Measurements from ENCODE around the gene COL10A1. TPM values are rescaled to one million over a fixed set of nuclear protein-coding genes. Genes with fewer than 3 reads are reported as not detected.

COL10A1 gene
- total RNA-seq, 4 donors from 2014 or later: not detected

GRCh38 chr6:116070616-116071389, 55.1 kb downstream of the COL10A1 start:
- TF ChIP-seq POLR2A (IDR thresholded peaks at IDR 0.05): no peak
- no peak for TF ChIP-seq CTCF (IDR thresholded peaks at IDR 0.05)
- intact Hi-C loops (cut with DNase I): no loop called here
- Histone ChIP-seq H3K4me3 (no peak overlapping the region), H3K27ac (no peak overlapping the region), H3K36me3 (no peaks in the 10 kb centered on the region), H3K27me3 (no peaks in the 10 kb centered on the region), H3K4me1 (peaks cover 0 to 8% (median 2%) of the 10 kb centered on the region in 3 donors), H3K9me3 (no peaks in the 10 kb centered on the region)
- 37 to 45% methylated on average over 2 of the region's 2 CpGs for WGBS, 2 donors
- DNase-seq: no peak

DNA sequence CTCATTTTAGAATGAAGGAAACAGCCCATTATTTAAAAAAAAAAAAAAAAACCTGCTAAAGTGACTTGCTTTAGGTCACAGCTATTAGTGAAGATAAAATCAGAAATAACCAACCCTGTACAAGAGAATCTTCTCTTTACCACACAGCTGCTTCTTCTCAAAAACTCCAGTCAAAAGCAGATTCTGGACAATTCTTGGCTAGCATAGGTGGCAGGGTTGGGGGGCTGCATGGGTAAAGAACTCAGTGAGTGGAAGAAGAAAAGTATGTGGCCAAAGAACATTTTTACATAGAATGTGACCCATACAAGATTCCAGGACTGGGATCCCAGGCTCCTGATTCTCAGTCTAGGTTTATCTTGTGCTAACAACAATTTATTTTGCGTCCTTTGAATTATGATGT, 55.8 kb downstream of the COL10A1 start:
- H3K4me3 ChIP-seq: no peak overlapping the region
- no peaks in the 10 kb centered on the region for H3K36me3 ChIP-seq
- no peak for TF ChIP-seq CTCF (IDR thresholded peaks at IDR 0.05)
- TF ChIP-seq POLR2A (IDR thresholded peaks at IDR 0.05): no peak
- no peaks in the 10 kb centered on the region for H3K27me3 ChIP-seq
- 83 to 95% methylated on average over 1 of the region's 1 CpG for WGBS, 2 donors
- DNase-seq: no peak
- H3K4me1 ChIP-seq: peaks cover 0 to 8% (median 2%) of the 10 kb centered on the region in 3 donors
- no peaks in the 10 kb centered on the region for H3K9me3 ChIP-seq
- no peak overlapping the region for H3K27ac ChIP-seq
- intact Hi-C loops (cut with DNase I): no loop called here

Other genes starting within 250 kb of the COL10A1 start
- gene FRK, start 65.2 kb downstream of the COL10A1 start, total RNA-seq: 10 to 100 TPM in 2 of 4 donors, 1 to 10 TPM in 2; 5.0 to 12.1 (median 10.0) TPM
- 10 to 100 TPM in 1 of 4 donors, 1 to 10 TPM in 3; 6.3 to 11.7 (median 8.3) TPM for gene NT5DC1, start 25.3 kb downstream of the COL10A1 start, total RNA-seq
- gene TSPYL4, start 127.9 kb upstream of the COL10A1 start, total RNA-seq: 10 to 100 TPM in 1 of 4 donors, 1 to 10 TPM in 3; 2.8 to 11.8 (median 6.3) TPM
- 10 to 100 TPM; 55.5 to 78.3 (median 58.1) TPM for gene TSPYL1, start 153.8 kb upstream of the COL10A1 start, total RNA-seq
- gene DSE, start 244.8 kb upstream of the COL10A1 start, total RNA-seq: 10 to 100 TPM; 11.6 to 36.4 (median 33.3) TPM

Measured in esophagus squamous epithelium (tissue), 5 donors.